Skeletal muscle cell (primary cell): ENCODE results near the gene GLIS1.

Experiments used
- DNase-seq: peaks from one replicate; pipeline ENCODE4 v3.0.0-alpha.2; 2010; ENCODE audit warnings: low read depth
- H3K4me3 ChIP-seq: 2 replicates; pipeline ENCODE4 v1.5.1; 2011; ENCODE audit warnings: low read depth, mild to moderate bottlenecking, control low read depth, low read length, moderate library complexity

The GLIS1 gene

GRCh38 chr1:53512807-53513755, 225.9 kb downstream of the GLIS1 start:
- H3K4me3 ChIP-seq: no peak overlapping the region
- no peak for DNase-seq

DNA sequence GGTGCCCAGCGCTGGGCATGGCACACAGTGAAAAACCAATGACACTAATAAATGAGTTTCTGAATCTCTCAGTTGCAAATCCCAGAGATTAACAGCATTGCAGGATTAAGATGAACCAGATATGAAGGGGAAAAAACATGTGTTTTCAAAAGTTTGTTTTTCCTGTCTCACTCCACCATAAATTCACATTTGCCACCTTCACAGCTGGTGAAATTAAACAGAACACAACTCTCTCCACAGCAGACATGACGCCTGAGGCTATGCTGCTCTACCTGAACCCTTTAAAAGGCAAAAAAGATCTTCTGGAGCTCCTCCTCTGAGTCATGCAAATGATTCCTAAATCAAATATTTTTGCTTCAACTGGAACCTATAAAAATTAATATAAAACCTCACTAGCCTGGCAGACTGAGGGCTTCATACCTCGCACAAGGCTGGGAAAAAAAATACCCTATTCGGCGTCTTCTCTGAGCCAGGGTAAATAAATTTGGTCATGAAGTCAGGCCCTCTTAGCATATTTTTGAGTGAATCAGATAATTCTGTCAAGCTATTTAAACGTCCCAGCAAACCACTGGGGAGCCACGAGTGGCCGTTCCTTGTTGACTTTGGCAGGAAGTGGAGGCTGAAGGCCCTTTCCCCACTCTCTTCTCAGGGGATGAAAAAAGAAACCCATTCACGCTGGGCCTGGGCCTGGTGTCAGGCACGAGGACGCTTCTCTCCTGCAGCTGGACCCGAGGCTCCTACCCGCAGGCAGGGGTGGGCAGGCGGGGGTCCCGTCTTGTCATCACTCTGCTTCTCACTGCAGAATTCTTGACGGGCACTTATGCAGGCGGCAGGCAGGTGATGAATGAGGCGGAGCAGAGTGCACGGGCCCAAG, 226.8 kb downstream of the GLIS1 start:
- peak; percentile 66 for DNase-seq
- H3K4me3 ChIP-seq: no peak overlapping the region

- DNase-seq: no peak
- no peak overlapping the region for H3K4me3 ChIP-seq
Measured at GRCh38 chr1:53511323-53511932, 227.5 kb downstream of the GLIS1 start.

- DNase-seq: no peak
- no peak overlapping the region for H3K4me3 ChIP-seq
Measured at GRCh38 chr1:53510215-53510614, 228.7 kb downstream of the GLIS1 start.

DNA sequence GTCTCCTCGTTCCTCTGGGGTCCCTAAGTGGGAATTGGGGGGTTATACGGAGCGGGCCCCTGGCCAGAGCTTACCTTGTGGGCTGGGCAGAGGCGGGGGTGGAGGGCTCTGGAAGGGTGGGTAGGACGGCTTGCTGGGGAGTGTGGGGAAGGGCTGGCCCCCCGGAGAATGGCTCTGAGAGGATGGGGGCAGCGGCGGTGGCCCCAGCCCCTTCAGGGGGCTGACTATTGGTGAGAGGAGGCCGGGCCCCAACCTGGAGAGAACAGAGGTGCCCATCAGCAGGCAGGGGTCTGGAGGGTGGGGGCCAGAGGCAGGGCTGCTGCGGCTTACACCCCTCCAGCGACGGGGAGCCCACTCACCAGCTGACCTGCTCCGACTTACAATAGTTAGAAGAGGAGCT, 229.2 kb downstream of the GLIS1 start:
- H3K4me3 ChIP-seq: no peak overlapping the region
- DNase-seq: no peak

DNA sequence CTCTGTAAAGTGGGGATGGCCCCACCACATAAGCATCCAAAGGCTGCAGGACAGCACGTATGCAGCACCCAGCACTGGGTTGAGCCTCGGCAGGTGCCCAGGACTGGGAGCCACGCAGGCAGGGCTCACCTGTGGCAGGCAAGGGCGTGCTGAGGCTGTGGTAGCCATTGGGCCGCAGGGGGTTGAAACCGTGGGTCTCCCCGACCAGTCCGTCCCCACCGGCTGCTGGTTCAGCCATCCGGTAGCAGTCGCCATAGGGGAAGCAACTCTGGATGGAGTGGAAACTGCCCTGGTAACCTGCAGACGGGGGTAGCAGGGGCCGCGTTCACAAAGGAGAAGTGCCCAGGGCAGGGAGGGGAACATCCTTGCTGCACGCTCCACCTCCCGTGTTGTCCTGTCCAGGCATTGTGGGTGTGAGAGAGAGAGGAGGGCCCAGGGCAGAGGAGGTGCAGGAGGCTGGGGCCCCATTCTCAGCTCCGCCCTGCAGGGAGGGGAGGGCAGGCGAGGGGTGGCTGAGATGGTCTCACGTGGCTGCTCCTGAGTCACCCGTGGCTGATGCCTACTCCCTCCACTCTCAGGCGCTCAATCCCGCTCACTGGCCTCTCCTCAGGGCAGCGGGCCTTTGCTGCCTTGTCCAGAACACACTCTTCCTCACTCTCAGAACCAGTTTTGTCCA, 229.8 kb downstream of the GLIS1 start:
- no peak overlapping the region for H3K4me3 ChIP-seq
- peak; percentile 15 for DNase-seq

DNA sequence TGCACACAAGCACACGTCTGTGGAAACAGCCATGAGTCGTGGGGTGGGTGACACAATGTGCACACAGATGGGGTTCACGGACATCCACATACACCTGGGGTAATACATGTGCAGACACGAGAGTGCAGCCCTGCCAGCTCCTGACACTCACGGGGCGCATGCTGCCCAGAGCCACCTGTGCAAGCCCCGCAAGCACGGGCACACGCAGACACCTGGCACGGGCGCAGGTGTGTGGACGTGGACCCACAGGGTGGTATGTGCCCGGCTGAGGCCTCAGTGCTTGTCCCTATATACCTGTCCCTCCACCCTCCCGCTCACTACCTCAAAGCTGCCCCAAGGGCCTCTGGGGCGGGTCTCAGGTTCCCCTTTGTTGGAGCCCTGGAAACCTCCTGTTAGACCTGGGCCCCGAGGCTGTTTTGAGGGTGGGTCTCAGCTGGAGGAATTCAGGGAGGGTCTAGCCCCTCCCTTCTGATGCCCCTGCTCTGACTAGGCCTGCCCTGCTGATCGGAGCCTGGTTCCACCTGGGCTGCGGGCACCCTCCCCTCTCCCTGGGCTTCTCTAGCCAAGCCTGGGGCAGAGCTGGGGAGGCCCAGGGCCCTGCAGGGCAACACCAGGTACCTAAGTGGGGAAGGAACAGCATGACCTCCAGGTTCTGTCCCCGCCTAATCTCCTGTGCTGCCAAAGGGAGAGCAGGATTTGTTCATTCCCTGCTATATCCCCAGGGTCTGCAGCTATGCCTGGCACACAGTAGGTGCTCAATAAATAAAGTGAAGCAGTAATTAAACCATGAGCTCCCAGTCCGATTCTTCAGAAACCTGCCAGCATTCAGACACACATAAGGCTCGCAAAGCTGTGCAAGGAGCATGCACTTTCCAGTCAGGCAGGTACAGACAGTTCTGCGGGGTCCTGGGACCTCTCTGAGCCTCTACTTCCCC, 230.6 kb downstream of the GLIS1 start:
- DNase-seq: no peak
- H3K4me3 ChIP-seq: no peak overlapping the region

- no peak for DNase-seq
- H3K4me3 ChIP-seq: no peak overlapping the region
Measured at GRCh38 chr1:53507116-53507820, 231.7 kb downstream of the GLIS1 start.

DNA sequence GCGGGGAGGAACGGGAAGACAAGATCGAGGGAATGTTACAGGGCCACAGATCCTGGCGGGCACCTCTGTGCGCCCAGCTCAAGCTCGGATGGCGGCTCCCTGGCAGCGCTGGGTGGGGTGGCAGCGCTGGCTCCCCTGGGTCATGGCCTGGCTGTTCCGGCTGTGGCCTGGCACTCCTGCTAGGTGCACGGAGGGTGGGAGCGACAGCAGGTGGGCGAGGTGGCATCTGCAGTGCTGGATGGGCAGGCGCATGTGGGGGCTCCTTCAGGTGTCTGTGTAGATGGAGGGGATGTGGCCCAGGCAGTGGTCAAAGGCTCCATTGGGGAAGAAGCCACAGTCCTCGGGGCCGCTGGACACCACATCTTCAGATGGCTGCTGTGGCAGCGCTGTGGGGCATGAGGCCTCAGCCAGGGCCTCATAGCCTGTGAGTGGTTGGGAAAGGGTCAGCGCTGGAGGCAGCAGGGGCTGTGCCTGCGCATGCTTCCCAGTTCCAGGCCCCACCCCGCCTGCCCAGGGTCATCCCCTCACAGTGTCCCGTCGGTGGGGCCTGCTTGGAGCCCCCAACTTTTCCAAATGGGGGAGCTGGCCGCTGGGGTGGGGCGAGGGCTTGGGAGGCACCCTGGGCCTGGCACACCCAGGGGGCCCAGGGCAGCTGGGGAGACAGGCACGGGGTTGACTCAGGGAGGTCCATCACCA, 232.5 kb downstream of the GLIS1 start:
- H3K4me3 ChIP-seq: no peak overlapping the region
- DNase-seq: no peak

GRCh38 chr1:53505891-53506290, 233.1 kb downstream of the GLIS1 start:
- no peak overlapping the region for H3K4me3 ChIP-seq
- no peak for DNase-seq

DNA sequence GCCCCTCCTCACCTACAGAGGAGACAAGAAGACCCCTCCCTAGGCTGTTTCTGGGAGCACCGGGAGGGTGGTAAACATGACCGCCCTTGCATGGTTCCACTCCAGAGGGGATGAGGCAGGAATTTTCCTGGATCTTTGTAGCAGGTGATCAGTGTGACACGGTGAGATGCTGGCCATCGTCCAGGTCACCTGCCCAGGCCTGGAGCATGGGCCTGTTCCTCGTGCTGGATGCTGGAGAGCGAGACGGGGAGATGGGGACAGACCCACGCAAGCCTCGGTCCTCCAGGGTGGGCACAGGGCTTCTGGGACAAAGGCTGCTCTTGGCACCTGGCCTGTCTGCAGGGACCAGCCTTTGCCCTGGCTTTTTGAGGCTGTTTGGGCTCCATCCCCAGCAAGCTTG, 233.6 kb downstream of the GLIS1 start:
- no peak for DNase-seq
- H3K4me3 ChIP-seq: no peak overlapping the region

DNA sequence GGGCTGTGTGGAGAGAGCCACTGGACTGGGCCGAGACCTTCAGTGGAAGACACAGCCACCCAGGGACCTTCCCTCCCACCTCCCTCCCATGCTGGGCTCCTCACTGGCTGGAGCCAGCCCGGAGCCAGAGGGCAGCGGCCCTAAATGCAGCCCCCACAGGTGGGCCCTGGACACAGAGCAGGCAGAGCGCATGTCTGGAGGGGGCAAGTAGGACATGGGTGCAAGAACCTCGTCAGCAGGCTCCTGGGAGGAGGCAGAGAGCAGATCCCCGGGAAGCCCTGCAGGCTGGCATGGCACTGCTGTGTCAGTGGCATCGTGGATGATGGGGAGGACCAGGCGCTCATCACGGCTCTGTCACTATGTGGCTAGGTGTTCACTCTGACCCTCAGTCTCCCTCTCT, 234.1 kb downstream of the GLIS1 start:
- DNase-seq: no peak
- no peak overlapping the region for H3K4me3 ChIP-seq

- H3K4me3 ChIP-seq: no peak overlapping the region
- DNase-seq: no peak
Measured at GRCh38 chr1:53503433-53504217, 235.3 kb downstream of the GLIS1 start.

DNA sequence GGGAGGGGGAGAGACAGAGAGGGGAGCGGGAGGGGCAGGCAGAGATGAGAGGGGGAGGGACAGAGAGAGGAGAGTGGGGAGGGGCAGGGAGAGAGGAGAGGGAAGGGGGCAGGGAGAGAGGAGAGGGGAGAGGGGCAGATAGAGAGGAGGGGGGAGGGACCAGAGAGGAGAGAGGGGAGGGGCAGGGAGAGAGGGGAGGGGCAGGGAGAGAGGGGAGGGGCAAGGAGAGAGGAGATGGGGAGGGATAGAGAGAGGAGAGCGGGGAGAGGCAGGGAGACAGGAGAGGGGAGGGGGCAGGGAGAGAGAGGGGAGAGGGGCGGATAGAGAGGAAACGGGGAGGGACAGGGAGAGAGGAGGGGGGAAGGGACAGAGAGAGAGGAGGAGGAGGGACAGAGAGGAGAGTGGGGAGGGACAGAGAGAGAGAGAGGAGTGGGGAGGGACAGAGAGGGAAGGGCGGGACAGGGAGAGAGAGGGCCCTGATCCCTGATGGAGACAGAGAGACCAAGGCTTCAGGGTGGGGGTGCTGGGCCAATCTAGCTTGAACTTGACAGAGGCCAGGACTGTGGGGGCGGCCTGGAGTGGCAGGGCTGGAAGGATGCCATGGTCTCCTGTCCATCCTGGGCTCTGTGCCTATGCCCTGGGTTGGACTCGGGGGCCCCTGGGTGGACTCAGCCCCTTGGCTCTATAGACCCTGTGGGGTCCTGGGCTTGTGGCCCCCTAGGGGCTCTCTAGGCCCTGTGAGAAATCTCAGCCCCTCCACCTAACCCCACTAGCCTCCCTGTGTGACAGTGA, 236.1 kb downstream of the GLIS1 start:
- no peak for DNase-seq
- H3K4me3 ChIP-seq: no peak overlapping the region

DNA sequence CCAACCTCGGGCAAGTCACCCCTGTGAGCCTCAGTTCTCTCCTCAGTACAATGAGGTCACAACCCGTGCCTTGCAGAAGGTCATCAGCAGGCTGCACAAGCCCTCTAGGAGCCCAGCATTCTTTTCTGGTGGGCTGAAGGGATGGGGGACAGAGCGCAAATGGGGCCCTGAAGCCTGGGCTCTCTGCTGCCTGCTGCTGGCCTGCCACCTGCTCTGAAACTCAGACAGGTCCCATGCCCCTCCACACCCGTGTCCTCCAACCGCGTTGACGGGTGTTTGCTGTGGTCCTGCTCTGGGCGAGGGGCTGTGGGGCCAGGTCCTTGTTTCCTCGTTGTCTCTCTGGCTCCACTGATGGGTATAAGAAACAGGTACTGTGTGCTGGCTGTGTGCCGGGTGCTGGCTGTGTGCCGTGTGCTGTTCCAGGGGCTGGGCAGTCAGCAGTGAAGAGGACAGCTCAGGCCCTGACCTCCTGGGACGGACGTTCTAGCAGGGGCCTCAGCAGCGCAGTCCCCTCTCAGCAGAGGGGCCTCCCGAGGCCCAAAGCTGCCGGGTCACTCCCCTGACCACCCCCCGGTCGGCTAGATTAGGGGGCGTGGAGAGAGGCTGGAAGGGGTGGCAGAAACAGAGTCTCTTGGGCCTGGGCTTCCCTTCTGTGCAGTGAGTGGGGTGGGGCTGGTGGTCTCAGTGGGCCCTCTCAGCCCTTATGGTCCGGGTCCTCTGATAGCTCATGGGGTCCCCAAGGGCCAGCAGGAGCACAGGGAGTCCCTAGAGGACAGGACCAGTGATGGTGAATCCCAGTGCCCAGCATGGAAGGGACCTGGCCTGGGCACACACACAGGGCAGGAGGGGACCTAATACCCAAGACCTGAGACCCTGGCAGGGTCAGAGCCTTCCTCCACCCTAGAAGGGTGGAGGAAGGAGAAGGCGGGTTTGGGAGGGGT, 237.6 kb downstream of the GLIS1 start:
- no peak overlapping the region for H3K4me3 ChIP-seq
- DNase-seq: no peak
